CD4-positive, CD25-positive, alpha-beta regulatory T cell (primary cell): ENCODE data around the gene FAM13C. TPM values are rescaled to one million over a fixed set of nuclear protein-coding genes. Genes with fewer than 3 reads are reported as not detected.

ENCODE experiments used
- ATAC-seq, 2 donors: fragments of 150-1000 bp; cut with Tn5 transposase; one replicate each; pipeline ENCODE4 v1.10.0; 2021; ENCODE audit warnings: low read depth in 2 of 2, moderate number of reproducible peaks in 2 of 2, moderate library complexity in 1 of 2
- DNase-seq, 3 donors: peaks; one replicate each; pipeline versions ENCODE4 v3.0.0 to v3.0.0-alpha.2; 2012 to 2022; ENCODE audit warnings: mixed read lengths in 1 of 3
- H3K27ac ChIP-seq: one replicate; pipeline ENCODE4 v1.7.0; 2013; ENCODE audit warnings: mild to moderate bottlenecking, low read length; ENCODE audit not compliant: insufficient read depth, poor library complexity, severe bottlenecking
- H3K27me3 ChIP-seq: one replicate; pipeline ENCODE4 v1.7.0; 2013; ENCODE audit warnings: low read length; ENCODE audit not compliant: control insufficient read depth, insufficient read depth
- H3K36me3 ChIP-seq: one replicate; pipeline ENCODE4 v1.7.0; 2013; ENCODE audit warnings: mild to moderate bottlenecking, low read length, moderate library complexity; ENCODE audit not compliant: control insufficient read depth, insufficient read depth
- H3K4me1 ChIP-seq: 2 replicates; pipeline ENCODE4 v1.7.0; 2013; ENCODE audit warnings: mild to moderate bottlenecking, low read length; ENCODE audit not compliant: insufficient read depth, control insufficient read depth, poor library complexity, severe bottlenecking
- H3K4me3 ChIP-seq: one replicate; pipeline ENCODE4 v1.7.0; 2013; ENCODE audit warnings: low read depth, mild to moderate bottlenecking, low read length, moderate library complexity
- H3K9me3 ChIP-seq, 2 experiments: 1 replicate in 1 of 2; 2 replicates in 1 of 2; pipeline ENCODE4 v1.7.0; 2013; ENCODE audit warnings: low read length in 2 of 2, mild to moderate bottlenecking in 1 of 2, moderate library complexity in 1 of 2; ENCODE audit not compliant: control insufficient read depth in 2 of 2
- H3K27ac Mint-ChIP-seq, 3 donors: one replicate each; pipeline ENCODE4 v1.8.0; 2020 to 2022; ENCODE audit warnings: mild to moderate bottlenecking in 3 of 3, mixed read lengths in 3 of 3, moderate library complexity in 2 of 3
- H3K27me3 Mint-ChIP-seq: one replicate; pipeline ENCODE4 v1.8.0; 2022; ENCODE audit warnings: mild to moderate bottlenecking, mixed read lengths
- H3K36me3 Mint-ChIP-seq: one replicate; pipeline ENCODE4 v1.8.0; 2020; ENCODE audit warnings: mixed read lengths
- H3K4me1 Mint-ChIP-seq, 4 donors: one replicate each; pipeline ENCODE4 v1.8.0; 2020 to 2022; ENCODE audit warnings: mixed read lengths in 4 of 4, mild to moderate bottlenecking in 1 of 4
- H3K4me3 Mint-ChIP-seq, 4 donors: one replicate each; pipeline ENCODE4 v1.8.0; 2020 to 2022; ENCODE audit warnings: mild to moderate bottlenecking in 4 of 4, mixed read lengths in 4 of 4, moderate library complexity in 3 of 4
- H3K9me3 Mint-ChIP-seq, 7 donors: one replicate each; pipeline ENCODE4 v1.8.0; 2020 to 2022; ENCODE audit warnings: mixed read lengths in 7 of 7, mild to moderate bottlenecking in 3 of 7, moderate library complexity in 2 of 7
- polyA plus RNA-seq, 4 donors: library from polyadenylated mRNA; unstranded; fragments of 300-500 nt; fragmentation: Illumina TruSeq; gene quantifications; one replicate each; pipeline ENCODE4 v1.2.3, GENCODE V29; 2021
- total RNA-seq: library from RNA; stranded (reverse); gene quantifications from one replicate; pipeline ENCODE4 v1.2.3, GENCODE V29; 2022

FAM13C gene
- total and polyA plus RNA-seq, 5 donors from 2014 or later = not detected

DNA sequence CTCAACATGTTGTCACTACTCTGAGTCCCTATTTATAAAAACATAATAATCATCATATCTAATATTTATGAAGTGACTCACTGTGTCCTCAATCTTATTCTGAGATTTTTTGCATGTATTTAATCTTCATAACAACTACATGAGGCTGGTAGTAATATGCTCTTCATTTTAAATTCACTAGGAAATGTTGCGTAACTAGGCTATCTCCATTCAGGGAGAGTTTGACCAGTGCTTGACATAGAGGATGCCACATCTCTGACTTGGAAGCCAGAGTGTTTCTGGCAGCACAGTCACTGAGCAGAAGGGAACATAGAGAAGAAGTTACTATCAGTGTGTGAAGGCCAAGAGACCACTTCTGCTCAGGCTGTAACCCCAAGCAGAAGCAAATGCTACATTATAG, 88.9 kb downstream of the FAM13C start:
- Mint-ChIP-seq H3K27ac (no peak overlapping the region), H3K4me3 (no peak overlapping the region), H3K9me3 (peaks cover 0 to 7% (median 3%) of the 10 kb centered on the region in 7 donors), H3K4me1 (no peaks in the 10 kb centered on the region), H3K36me3 (no peaks in the 10 kb centered on the region), H3K27me3 (no peaks in the 10 kb centered on the region)
- Histone ChIP-seq H3K27me3 (no peaks in the 10 kb centered on the region), H3K36me3 (no peaks in the 10 kb centered on the region), H3K27ac (no peak overlapping the region), H3K9me3 (no peaks in the 10 kb centered on the region), H3K4me3 (no peak overlapping the region), H3K4me1 (no peaks in the 10 kb centered on the region)
- ATAC-seq (no peak), DNase-seq (no peak)

DNA sequence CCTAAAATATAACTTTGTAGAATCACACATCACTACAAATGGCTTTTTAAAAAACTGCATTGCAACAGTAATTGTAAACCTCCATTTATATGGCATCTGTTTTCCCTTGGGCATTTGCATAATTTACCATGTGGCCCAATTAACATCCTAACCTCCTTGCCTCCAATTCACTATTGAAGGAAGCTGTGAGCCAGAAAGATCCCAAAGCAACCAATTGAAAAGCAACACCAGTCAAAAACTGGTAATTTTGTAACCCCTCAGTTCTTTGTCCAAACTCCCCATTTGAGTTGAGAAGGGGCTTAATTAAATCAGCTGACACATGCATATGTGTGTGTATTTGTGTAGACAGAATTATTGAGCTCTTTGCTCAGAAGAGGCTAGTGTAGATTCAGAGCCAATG, 90.3 kb downstream of the FAM13C start:
- no peaks in the 10 kb centered on the region for H3K4me1 ChIP-seq
- ATAC-seq = no peak
- Mint-ChIP-seq H3K4me1 (no peaks in the 10 kb centered on the region), H3K9me3 (peaks cover 0 to 12% (median 4%) of the 10 kb centered on the region in 7 donors), H3K27me3 (no peaks in the 10 kb centered on the region), H3K36me3 (no peaks in the 10 kb centered on the region), H3K4me3 (no peak overlapping the region), H3K27ac (no peak overlapping the region)
- H3K36me3 ChIP-seq = no peaks in the 10 kb centered on the region
- no peaks in the 10 kb centered on the region for H3K9me3 ChIP-seq
- no peaks in the 10 kb centered on the region for H3K27me3 ChIP-seq
- DNase-seq = no peak
- H3K4me3 ChIP-seq = no peak overlapping the region
- no peak overlapping the region for H3K27ac ChIP-seq

DNA sequence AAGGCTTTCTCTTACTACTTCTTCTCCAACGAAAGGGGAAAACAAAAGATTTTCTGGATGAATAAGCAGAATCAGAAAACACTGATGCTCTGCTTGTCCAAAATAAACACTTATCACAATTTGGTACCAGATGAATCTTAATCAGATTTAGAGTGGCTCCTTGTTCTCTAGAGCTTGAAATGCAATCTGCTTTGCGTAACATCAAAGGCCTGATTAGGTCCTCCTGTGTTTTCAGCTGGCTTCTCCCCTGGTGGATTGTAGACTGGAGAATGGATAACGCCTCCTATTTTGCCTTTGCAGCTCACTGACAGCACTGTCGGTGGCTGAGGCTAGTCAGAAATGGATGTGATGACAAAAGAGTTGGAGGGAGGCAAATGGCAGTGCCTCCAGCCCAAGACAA, 91.2 kb downstream of the FAM13C start:
- H3K4me3 ChIP-seq = no peak overlapping the region
- no peak overlapping the region for H3K27ac ChIP-seq
- H3K27ac Mint-ChIP-seq = no peak overlapping the region
- H3K36me3 ChIP-seq = no peaks in the 10 kb centered on the region
- no peaks in the 10 kb centered on the region for H3K9me3 ChIP-seq
- no peaks in the 10 kb centered on the region for H3K27me3 Mint-ChIP-seq
- H3K4me1 ChIP-seq = no peaks in the 10 kb centered on the region
- ATAC-seq = no peak
- no peak for DNase-seq
- H3K4me3 Mint-ChIP-seq = no peak overlapping the region
- no peaks in the 10 kb centered on the region for H3K4me1 Mint-ChIP-seq
- no peaks in the 10 kb centered on the region for H3K27me3 ChIP-seq
- H3K36me3 Mint-ChIP-seq = no peaks in the 10 kb centered on the region
- peaks cover 0 to 12% (median 4%) of the 10 kb centered on the region in 7 donors for H3K9me3 Mint-ChIP-seq

DNA sequence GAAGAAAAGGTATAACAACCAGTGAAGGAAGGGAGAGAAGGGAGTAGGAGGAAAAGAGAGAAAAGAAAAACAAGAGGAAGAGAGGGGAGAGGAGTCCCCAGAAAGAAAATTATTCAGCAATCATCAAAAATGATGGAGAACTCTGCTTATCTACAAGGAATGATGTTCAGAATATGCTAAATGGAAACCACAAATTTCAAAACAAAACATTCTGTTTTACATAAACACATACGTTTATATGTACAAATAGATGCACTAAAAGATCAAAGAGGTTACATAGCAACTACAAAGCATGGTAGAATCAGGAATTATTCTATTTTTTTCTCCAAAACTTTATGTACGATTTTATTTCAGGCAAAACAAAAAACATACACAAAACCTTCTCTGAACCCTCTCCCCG, 91.9 kb downstream of the FAM13C start:
- Histone ChIP-seq H3K36me3 (no peaks in the 10 kb centered on the region), H3K27ac (no peak overlapping the region), H3K27me3 (no peaks in the 10 kb centered on the region), H3K9me3 (no peaks in the 10 kb centered on the region), H3K4me1 (no peaks in the 10 kb centered on the region), H3K4me3 (no peak overlapping the region)
- DNase-seq (no peak), ATAC-seq (no peak)
- Mint-ChIP-seq H3K36me3 (no peaks in the 10 kb centered on the region), H3K27me3 (no peaks in the 10 kb centered on the region), H3K27ac (no peak overlapping the region), H3K4me3 (no peak overlapping the region), H3K4me1 (no peaks in the 10 kb centered on the region), H3K9me3 (peaks cover 0 to 12% (median 4%) of the 10 kb centered on the region in 7 donors)

DNA sequence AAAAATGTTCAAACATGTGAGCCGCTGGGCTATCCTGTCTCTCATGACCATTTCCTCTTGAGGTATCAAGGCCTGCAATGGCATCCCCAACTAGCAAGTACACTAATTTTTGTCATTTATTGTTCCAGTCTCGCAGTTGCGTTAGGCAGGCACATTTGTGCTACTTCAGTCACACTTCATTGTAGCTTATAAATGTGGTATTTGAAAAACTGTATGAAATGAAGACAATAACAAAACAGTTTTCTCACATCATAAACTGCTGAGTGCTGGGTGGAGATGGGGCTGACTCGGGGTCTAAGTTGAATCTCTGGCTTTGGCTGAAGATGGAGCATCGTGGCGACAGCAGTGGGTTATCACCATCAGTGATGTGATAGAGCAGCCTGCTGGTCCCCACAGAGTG, 92.7 kb downstream of the FAM13C start:
- no peak for ATAC-seq
- Histone ChIP-seq H3K27me3 (no peaks in the 10 kb centered on the region), H3K4me1 (no peaks in the 10 kb centered on the region), H3K9me3 (no peaks in the 10 kb centered on the region), H3K36me3 (no peaks in the 10 kb centered on the region), H3K4me3 (no peak overlapping the region), H3K27ac (no peak overlapping the region)
- H3K4me3 Mint-ChIP-seq = no peak overlapping the region
- no peaks in the 10 kb centered on the region for H3K4me1 Mint-ChIP-seq
- H3K27me3 Mint-ChIP-seq = no peaks in the 10 kb centered on the region
- H3K27ac Mint-ChIP-seq = no peak overlapping the region
- peaks cover 0 to 12% (median 4%) of the 10 kb centered on the region in 7 donors for H3K9me3 Mint-ChIP-seq
- H3K36me3 Mint-ChIP-seq = no peaks in the 10 kb centered on the region
- DNase-seq = no peak

DNA sequence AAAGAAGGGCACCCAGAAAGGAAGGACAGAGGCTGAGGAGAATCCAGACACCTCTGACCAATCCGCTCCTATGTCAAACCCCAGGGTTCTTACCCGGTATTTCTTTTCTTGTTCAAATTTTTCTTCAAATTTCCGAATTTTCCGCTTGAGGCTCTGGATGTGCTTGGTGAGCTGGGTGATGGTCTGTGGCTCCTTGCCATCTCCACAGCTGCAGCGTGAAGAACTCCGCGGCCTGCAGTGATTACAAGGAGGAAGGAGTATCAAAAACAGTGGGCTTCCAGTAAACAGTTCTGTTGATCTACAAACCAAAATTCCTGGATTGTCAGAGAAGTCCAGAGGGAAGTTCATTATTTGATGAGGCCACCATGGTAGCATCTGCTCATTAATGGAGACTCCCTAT, 93.9 kb downstream of the FAM13C start:
- peaks cover 0 to 12% (median 6%) of the 10 kb centered on the region in 7 donors for H3K9me3 Mint-ChIP-seq
- Histone ChIP-seq H3K27ac (no peak overlapping the region), H3K9me3 (no peaks in the 10 kb centered on the region), H3K27me3 (no peaks in the 10 kb centered on the region), H3K36me3 (no peaks in the 10 kb centered on the region), H3K4me1 (no peaks in the 10 kb centered on the region), H3K4me3 (no peak overlapping the region)
- H3K27me3 Mint-ChIP-seq = no peaks in the 10 kb centered on the region
- DNase-seq (no peak), ATAC-seq (no peak)
- no peak overlapping the region for H3K4me3 Mint-ChIP-seq
- H3K4me1 Mint-ChIP-seq = no peaks in the 10 kb centered on the region
- no peak overlapping the region for H3K27ac Mint-ChIP-seq
- no peaks in the 10 kb centered on the region for H3K36me3 Mint-ChIP-seq

DNA sequence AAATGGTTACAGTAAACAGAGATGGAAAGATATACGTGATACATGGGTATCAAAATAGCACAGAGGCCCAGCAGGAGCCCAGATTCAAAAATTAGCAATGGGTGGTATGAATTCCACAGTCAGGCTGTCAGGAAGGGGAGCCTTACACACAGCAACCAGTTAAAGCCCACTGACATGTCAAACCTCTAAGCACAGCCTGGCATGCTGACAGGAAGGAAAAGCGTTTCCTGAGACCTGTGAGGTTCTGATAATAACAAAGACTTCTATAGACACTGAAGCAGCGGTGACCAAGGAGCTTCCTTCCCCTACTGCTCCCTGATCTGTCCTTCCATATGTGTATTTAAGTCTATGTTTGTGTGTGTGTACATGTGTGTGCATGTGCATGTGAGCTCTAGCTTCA, 96.0 kb downstream of the FAM13C start:
- Histone ChIP-seq H3K4me1 (no peaks in the 10 kb centered on the region), H3K4me3 (no peak overlapping the region), H3K36me3 (no peaks in the 10 kb centered on the region), H3K9me3 (no peaks in the 10 kb centered on the region), H3K27me3 (no peaks in the 10 kb centered on the region), H3K27ac (no peak overlapping the region)
- H3K9me3 Mint-ChIP-seq = peaks cover 0 to 14% (median 3%) of the 10 kb centered on the region in 7 donors
- no peaks in the 10 kb centered on the region for H3K36me3 Mint-ChIP-seq
- no peak overlapping the region for H3K27ac Mint-ChIP-seq
- no peaks in the 10 kb centered on the region for H3K27me3 Mint-ChIP-seq
- ATAC-seq (no peak), DNase-seq (no peak)
- no peaks in the 10 kb centered on the region for H3K4me1 Mint-ChIP-seq
- H3K4me3 Mint-ChIP-seq = no peak overlapping the region

DNA sequence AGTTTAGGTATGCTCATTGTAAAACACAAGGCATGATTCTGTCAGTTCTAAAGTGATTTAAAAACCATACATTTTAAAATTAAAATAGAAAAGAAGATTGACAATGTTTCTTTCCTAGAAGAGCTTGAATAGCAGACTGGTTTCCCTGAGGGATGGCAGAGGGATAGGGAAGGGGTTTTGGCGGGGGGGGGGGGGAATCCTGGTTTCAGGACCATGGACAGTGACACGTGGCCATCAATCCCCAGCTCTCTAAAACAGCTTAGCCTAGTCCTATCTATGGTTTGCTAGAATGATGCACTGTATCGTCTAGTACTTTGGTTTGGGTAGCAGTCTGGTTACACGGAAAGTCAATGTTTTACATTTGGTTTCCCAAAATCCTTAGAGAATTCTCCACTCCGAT, 97.2 kb downstream of the FAM13C start:
- no peaks in the 10 kb centered on the region for H3K4me1 ChIP-seq
- Mint-ChIP-seq H3K27ac (no peak overlapping the region), H3K9me3 (peaks cover 0 to 16% (median 3%) of the 10 kb centered on the region in 7 donors), H3K27me3 (no peaks in the 10 kb centered on the region), H3K4me3 (no peak overlapping the region), H3K4me1 (no peaks in the 10 kb centered on the region), H3K36me3 (no peaks in the 10 kb centered on the region)
- ATAC-seq (no peak), DNase-seq (no peak)
- no peaks in the 10 kb centered on the region for H3K36me3 ChIP-seq
- H3K27ac ChIP-seq = no peak overlapping the region
- no peak overlapping the region for H3K4me3 ChIP-seq
- H3K9me3 ChIP-seq = no peaks in the 10 kb centered on the region
- no peaks in the 10 kb centered on the region for H3K27me3 ChIP-seq
